Endodermal cell (in vitro differentiated cells): ENCODE results near the gene KCNS3. TPM values are rescaled to one million over a fixed set of nuclear protein-coding genes. Genes with fewer than 3 reads are reported as not detected.

Source experiments
- DNase-seq: peaks from one replicate; pipeline ENCODE4 v3.0.0-alpha.2; 2017
- H3K27ac ChIP-seq: 2 replicates; pipeline ENCODE4 v1.5.1; 2013; ENCODE audit warnings: mild to moderate bottlenecking, low read depth, low read length, moderate library complexity
- H3K27me3 ChIP-seq: 2 replicates; pipeline ENCODE4 v1.6.1; 2013; ENCODE audit warnings: mild to moderate bottlenecking, low read length, moderate library complexity; ENCODE audit not compliant: insufficient read depth, control insufficient read depth, poor library complexity, severe bottlenecking
- H3K36me3 ChIP-seq: 2 replicates; pipeline ENCODE4 v1.7.0; 2013; ENCODE audit warnings: mild to moderate bottlenecking, low read length, moderate library complexity; ENCODE audit not compliant: control insufficient read depth, insufficient read depth
- H3K4me1 ChIP-seq: one replicate; pipeline ENCODE4 v1.7.0; 2013; ENCODE audit warnings: low read length; ENCODE audit not compliant: control insufficient read depth, insufficient read depth
- H3K4me3 ChIP-seq: 2 replicates; pipeline ENCODE4 v1.5.1; 2013; ENCODE audit warnings: mild to moderate bottlenecking, low read length, moderate library complexity
- H3K9ac ChIP-seq: 2 replicates; pipeline ENCODE4 v1.6.1; 2013; ENCODE audit warnings: mild to moderate bottlenecking, low read length, moderate library complexity; ENCODE audit not compliant: poor library complexity, severe bottlenecking; ENCODE audit errors: extremely low read depth
- H3K9me3 ChIP-seq: 2 replicates; pipeline ENCODE4 v1.6.1; 2013; ENCODE audit warnings: mild to moderate bottlenecking, low read length, moderate library complexity; ENCODE audit not compliant: control insufficient read depth
- H3K27ac Mint-ChIP-seq: 2 replicates; pipeline ENCODE4 v1.8.0; 2020; ENCODE audit warnings: mixed read lengths
- H3K27me3 Mint-ChIP-seq: 2 replicates; pipeline ENCODE4 v1.8.0; 2021; ENCODE audit warnings: mild to moderate bottlenecking, mixed read lengths; ENCODE audit not compliant: insufficient read depth
- H3K36me3 Mint-ChIP-seq: 2 replicates; pipeline ENCODE4 v1.8.0; 2020; ENCODE audit warnings: low read depth, mixed read lengths
- H3K4me1 Mint-ChIP-seq: 2 replicates; pipeline ENCODE4 v1.8.0; 2020; ENCODE audit warnings: mixed read lengths
- H3K4me3 Mint-ChIP-seq: 2 replicates; pipeline ENCODE4 v1.8.0; 2020; ENCODE audit warnings: mild to moderate bottlenecking, moderate library complexity, mixed read lengths
- H3K9me3 Mint-ChIP-seq: 2 replicates; pipeline ENCODE4 v1.8.0; 2020; ENCODE audit warnings: mild to moderate bottlenecking, mixed read lengths
- WGBS, 2 experiments: methylation state at CpG; one replicate each; pipeline versions ENCODE4 v1.1.5 to v1.1.7; 2013; ENCODE audit warnings: missing lambda C conversion rate in 2 of 2, mixed read lengths in 1 of 2; ENCODE audit not compliant: insufficient coverage in 1 of 2, insufficient read length in 1 of 2; 5-methylcytosine and 5-hydroxymethylcytosine counted together
- total RNA-seq, 2 donors: library from RNA; stranded (reverse); fragmentation: NEBNext Ultra II Directional in 1 of 2; extraction: Animal tissue kit (Norgen Biotek cat#: 25700) in 1 of 2; gene quantifications; 2 replicates in 1 of 2; 3 replicates in 1 of 2; pipeline ENCODE4 v1.2.1, GENCODE V29; 2021
- TF ChIP-seq, protein P1 (sequence below): fragments of 200-600 bp; sonication (generic); conservative IDR thresholded peaks from 2 replicates; pipeline ENCODE4 v1.5.0; 2021; ENCODE audit warnings: antibody characterized with exemption, mild to moderate bottlenecking

Gene KCNS3
- total RNA-seq, 2 donors from 2014 or later, result 10.7 to 11.1 TPM

DNA sequence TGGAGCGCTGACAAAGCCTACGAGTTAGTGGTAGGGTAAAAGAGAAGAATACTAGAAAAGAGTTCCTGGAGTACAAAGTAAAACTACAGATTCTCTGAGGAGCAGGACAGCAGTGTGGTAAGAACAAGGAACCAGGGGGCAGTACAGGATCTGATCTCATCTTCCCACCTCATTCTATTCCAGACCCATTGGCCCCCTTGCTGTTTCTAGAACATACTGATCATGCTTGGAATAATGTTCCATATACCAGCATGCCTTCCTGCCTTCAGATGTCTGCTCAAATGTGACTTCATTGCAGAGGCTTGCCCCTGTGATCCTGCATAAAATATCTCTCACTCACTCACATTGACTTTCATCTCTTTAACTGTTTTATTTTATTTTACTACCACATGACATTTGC lies 43.0 kb upstream of the KCNS3 start:
- DNase-seq, result no peak
- H3K27me3 Mint-ChIP-seq, result peaks cover 23% of the 10 kb centered on the region
- Histone ChIP-seq H3K9ac (no peak overlapping the region), H3K36me3 (no peaks in the 10 kb centered on the region), H3K9me3 (no peaks in the 10 kb centered on the region), H3K4me3 (no peak overlapping the region), H3K27me3 (peaks cover 32% of the 10 kb centered on the region), H3K4me1 (no peaks in the 10 kb centered on the region), H3K27ac (no peak overlapping the region)
- TF ChIP-seq, protein P1, sequence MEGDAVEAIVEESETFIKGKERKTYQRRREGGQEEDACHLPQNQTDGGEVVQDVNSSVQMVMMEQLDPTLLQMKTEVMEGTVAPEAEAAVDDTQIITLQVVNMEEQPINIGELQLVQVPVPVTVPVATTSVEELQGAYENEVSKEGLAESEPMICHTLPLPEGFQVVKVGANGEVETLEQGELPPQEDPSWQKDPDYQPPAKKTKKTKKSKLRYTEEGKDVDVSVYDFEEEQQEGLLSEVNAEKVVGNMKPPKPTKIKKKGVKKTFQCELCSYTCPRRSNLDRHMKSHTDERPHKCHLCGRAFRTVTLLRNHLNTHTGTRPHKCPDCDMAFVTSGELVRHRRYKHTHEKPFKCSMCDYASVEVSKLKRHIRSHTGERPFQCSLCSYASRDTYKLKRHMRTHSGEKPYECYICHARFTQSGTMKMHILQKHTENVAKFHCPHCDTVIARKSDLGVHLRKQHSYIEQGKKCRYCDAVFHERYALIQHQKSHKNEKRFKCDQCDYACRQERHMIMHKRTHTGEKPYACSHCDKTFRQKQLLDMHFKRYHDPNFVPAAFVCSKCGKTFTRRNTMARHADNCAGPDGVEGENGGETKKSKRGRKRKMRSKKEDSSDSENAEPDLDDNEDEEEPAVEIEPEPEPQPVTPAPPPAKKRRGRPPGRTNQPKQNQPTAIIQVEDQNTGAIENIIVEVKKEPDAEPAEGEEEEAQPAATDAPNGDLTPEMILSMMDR, result peak; percentile 38
- H3K27ac Mint-ChIP-seq, result no peak overlapping the region
- no peak overlapping the region for H3K4me3 Mint-ChIP-seq
- H3K9me3 Mint-ChIP-seq, result no peaks in the 10 kb centered on the region
- 68 to 70% methylated on average over 2 of the region's 2 CpGs for WGBS, 2 experiments
- peaks cover 5% of the 10 kb centered on the region for H3K4me1 Mint-ChIP-seq
- no peaks in the 10 kb centered on the region for H3K36me3 Mint-ChIP-seq

DNA sequence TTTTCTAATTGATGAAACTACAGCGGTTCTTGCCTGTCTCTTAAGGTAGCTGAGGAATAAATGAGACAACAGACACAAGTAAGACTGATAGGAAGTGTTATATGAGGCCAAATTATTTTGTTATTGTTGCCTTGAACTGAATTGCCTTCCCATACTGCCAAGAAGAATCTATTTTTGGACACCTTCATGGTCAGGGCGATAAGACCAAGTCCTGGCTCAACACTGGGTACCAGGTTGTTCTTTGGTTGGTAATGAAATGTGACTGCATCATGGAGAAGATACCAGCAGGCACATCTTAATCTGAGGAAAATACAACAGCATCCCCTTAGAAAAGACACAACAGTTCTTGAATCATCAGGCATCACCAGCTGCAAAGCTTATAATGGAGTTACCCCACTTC lies 38.5 kb upstream of the KCNS3 start:
- Mint-ChIP-seq H3K36me3 (no peaks in the 10 kb centered on the region), H3K4me1 (peaks cover 2% of the 10 kb centered on the region), H3K4me3 (no peak overlapping the region), H3K27ac (no peak overlapping the region), H3K9me3 (no peaks in the 10 kb centered on the region), H3K27me3 (peaks cover 10% of the 10 kb centered on the region)
- Histone ChIP-seq H3K4me1 (no peaks in the 10 kb centered on the region), H3K27me3 (peaks cover 16% of the 10 kb centered on the region), H3K36me3 (no peaks in the 10 kb centered on the region), H3K9ac (no peak overlapping the region), H3K4me3 (no peak overlapping the region), H3K27ac (no peak overlapping the region), H3K9me3 (no peaks in the 10 kb centered on the region)
- DNase-seq, result no peak
- WGBS, 2 experiments, result 88 to 100% methylated on average over 1 to 2 of the region's 2 CpGs
- TF ChIP-seq, protein P1, result no peak

DNA sequence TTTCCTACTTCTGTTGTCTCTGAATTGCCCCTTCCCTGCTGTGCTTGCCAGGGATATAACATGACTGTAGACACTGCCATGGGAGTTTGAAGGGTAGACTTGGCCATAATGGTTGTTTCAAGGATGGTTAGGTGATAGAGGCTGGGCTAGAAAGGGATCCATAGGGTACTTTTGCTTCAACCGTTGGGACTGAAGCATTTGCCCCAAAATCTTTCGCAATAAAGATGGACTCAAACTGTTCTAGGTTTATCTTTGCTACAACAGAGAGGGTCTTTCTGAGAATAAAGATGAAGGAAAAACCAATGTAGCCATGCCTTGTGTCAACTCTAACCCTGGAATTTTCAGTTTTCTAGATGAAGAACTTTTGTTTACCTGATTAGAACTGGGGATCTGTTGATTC lies 35.0 kb upstream of the KCNS3 start:
- TF ChIP-seq, protein P1, result no peak
- no peaks in the 10 kb centered on the region for H3K36me3 ChIP-seq
- Mint-ChIP-seq H3K27me3 (peaks cover 10% of the 10 kb centered on the region), H3K4me1 (peaks cover 4% of the 10 kb centered on the region), H3K36me3 (no peaks in the 10 kb centered on the region), H3K9me3 (no peaks in the 10 kb centered on the region), H3K27ac (no peak overlapping the region), H3K4me3 (no peak overlapping the region)
- no peaks in the 10 kb centered on the region for H3K9me3 ChIP-seq
- no peak overlapping the region for H3K27ac ChIP-seq
- H3K9ac ChIP-seq, result no peak overlapping the region
- no peak overlapping the region for H3K4me3 ChIP-seq
- 57 to 63% methylated on average over 2 of the region's 2 CpGs for WGBS, 2 experiments
- H3K27me3 ChIP-seq, result peaks cover 16% of the 10 kb centered on the region
- no peak for DNase-seq
- no peaks in the 10 kb centered on the region for H3K4me1 ChIP-seq
